ENCODE data around the gene MLLT11. TPM values are rescaled to one million over a fixed set of nuclear protein-coding genes. Genes with fewer than 3 reads are reported as not detected.
"Not testable (repeated sequence)": the region's sequence is repeated elsewhere in the genome, so short reads cannot be mapped to it uniquely, and the experiment has no call there.

The MLLT11 gene
- total and polyA plus RNA-seq, 8 donors = 1.7 to 23.0 (median 21.5) TPM

DNA sequence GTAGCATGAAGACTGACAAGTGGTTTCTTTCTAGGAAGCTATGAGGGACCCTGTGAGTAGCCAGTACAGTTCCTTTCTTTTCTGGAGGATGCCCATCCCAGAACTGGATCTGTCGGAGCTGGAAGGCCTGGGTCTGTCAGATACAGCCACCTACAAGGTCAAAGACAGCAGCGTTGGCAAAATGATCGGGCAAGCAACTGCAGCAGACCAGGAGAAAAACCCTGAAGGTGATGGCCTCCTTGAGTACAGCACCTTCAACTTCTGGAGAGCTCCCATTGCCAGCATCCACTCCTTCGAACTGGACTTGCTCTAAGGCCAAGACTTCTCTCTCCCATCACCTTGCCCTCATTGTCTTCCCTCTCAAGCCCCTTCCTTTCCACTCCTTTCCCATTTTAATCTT is 7.0 kb downstream of the MLLT11 start:
- no peaks in the 10 kb centered on the region for H3K36me3 ChIP-seq
- DNase-seq = no peak
- TF ChIP-seq, protein P1, sequence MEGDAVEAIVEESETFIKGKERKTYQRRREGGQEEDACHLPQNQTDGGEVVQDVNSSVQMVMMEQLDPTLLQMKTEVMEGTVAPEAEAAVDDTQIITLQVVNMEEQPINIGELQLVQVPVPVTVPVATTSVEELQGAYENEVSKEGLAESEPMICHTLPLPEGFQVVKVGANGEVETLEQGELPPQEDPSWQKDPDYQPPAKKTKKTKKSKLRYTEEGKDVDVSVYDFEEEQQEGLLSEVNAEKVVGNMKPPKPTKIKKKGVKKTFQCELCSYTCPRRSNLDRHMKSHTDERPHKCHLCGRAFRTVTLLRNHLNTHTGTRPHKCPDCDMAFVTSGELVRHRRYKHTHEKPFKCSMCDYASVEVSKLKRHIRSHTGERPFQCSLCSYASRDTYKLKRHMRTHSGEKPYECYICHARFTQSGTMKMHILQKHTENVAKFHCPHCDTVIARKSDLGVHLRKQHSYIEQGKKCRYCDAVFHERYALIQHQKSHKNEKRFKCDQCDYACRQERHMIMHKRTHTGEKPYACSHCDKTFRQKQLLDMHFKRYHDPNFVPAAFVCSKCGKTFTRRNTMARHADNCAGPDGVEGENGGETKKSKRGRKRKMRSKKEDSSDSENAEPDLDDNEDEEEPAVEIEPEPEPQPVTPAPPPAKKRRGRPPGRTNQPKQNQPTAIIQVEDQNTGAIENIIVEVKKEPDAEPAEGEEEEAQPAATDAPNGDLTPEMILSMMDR (IDR thresholded peaks at IDR 0.05) = no peak
- no peak overlapping the region for H3K4me3 ChIP-seq
- H3K27ac ChIP-seq = no peak overlapping the region
- intact Hi-C loops (cut with DNase I) = no loop called here
- H3K4me1 ChIP-seq = peaks cover 9 to 18% of the 10 kb centered on the region in 2 donors
- H3K9me3 ChIP-seq = no peaks in the 10 kb centered on the region
- H3K27me3 ChIP-seq = no peaks in the 10 kb centered on the region
- ATAC-seq = no peak

DNA sequence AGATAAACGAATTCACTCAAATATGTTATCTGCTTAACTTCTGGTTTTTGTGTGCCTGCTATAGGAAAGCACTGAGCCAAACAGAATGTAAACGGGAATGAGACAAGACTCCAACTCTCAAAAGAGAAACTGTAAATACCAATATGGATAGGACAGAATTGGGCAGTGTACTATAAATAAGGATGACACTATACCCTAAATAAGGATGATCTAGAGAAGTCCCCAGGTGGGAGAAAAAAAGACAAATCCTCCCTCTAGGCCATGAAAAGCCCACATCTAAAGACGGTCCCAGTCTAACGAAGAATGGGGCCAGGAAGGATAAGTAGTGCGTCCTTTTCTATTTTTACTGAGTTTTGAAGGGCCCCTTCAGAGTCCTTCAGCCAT is 8.9 kb downstream of the MLLT11 start:
- H3K4me3 ChIP-seq = peak overlapping the region in 1 of 2 donors; percentile 89
- H3K27me3 ChIP-seq = no peaks in the 10 kb centered on the region
- intact Hi-C loops (cut with DNase I) = no loop called here
- TF ChIP-seq, protein P1 (IDR thresholded peaks at IDR 0.05) = no peak
- peak overlapping the region in 1 of 2 donors; percentile 98 for H3K27ac ChIP-seq
- H3K4me1 ChIP-seq = peaks cover 9 to 20% of the 10 kb centered on the region in 2 donors
- DNase-seq (no peak), ATAC-seq (no peak)
- no peaks in the 10 kb centered on the region for H3K9me3 ChIP-seq
- H3K36me3 ChIP-seq = no peaks in the 10 kb centered on the region

DNA sequence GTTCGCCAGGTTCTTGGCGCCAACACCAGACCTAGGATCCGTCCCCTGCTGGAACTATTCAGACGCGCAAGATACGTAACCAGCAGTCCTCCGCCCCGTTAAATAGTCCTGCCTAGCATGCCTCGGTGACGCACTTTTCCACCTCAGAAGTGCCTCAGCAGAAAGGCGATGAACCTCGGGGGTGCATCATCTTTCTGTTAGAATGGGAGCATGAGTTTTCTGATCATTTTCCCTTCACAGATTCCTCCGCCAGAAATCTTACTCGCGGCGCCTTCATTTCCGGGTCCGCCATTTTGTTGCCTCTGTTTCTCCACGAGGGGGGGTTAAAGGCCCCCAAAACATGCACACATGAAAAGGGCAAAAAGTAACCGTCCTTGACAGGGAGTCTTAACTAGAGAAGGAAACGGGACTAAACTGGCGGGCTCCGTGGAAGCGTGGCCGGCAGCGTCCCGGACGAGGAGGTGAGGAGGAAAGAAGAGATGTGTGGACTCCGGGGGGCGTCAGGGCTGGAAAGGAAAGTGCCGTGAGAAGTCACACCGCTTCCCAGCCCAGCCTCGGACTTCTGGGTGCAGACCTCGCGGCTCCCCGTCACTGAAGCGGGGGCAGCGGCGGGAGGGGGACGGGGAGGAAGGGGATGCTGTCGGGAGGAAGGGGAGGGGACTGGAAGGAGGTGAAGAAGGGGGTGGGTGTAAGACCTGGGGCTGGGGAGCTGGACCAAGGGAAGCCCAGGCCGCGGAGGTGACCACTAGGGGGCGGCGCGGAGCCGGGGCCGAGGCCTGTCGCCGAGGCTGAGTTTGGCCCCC is 10.5 kb downstream of the MLLT11 start, which contains the start of gene GABPB2:
GABPB2 (plus strand) TSS at position 288 of the 803 bp plus-strand sequence. CDS start 17,429 bp downstream, outside the sequence.
- TF ChIP-seq, protein P1 (IDR thresholded peaks at IDR 0.05) = peak; percentile 87 to 98
- Histone ChIP-seq H3K27me3 (no peaks in the 10 kb centered on the region), H3K9me3 (no peaks in the 10 kb centered on the region), H3K4me1 (peaks cover 9 to 20% of the 10 kb centered on the region in 2 donors), H3K4me3 (peak within 1 kb of the TSS; percentile 64 to 89), H3K27ac (peak within 1 kb of the TSS; percentile 98 to 100), H3K36me3 (no peaks in the 10 kb centered on the region)
- intact Hi-C loops (cut with DNase I) = no loop called here
- peak; percentile 93 to 97 (median 96) for DNase-seq
- peak; percentile 96 for ATAC-seq

DNA sequence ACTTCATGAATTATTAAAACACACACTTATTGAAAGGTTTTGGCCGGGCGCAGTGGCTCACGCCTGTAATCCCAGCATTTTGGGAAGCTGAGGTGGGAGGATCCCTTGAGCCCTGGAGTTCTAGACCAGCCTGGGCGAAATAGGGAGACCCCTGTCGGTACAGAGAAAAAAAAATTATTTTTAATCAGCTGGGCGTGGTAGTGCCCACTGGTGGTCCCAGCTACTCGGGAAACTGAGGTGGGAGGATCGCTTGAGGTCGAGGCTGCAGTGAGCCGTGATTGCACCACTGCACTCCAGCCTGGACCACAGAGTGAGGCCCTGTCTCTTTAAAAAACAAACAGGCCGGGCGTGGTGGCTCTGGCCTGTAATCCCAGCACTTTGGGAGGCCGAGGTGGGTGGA is 12.0 kb downstream of the MLLT11 start:
- Histone ChIP-seq H3K9me3 (no peaks in the 10 kb centered on the region), H3K27ac (no peak overlapping the region), H3K4me1 (peaks cover 9 to 20% of the 10 kb centered on the region in 2 donors), H3K36me3 (no peaks in the 10 kb centered on the region), H3K27me3 (no peaks in the 10 kb centered on the region), H3K4me3 (no peak overlapping the region)
- ATAC-seq (no peak), DNase-seq (no peak)
- intact Hi-C loops (cut with DNase I) = no loop called here
- TF ChIP-seq, protein P1 (IDR thresholded peaks at IDR 0.05) = no peak

DNA sequence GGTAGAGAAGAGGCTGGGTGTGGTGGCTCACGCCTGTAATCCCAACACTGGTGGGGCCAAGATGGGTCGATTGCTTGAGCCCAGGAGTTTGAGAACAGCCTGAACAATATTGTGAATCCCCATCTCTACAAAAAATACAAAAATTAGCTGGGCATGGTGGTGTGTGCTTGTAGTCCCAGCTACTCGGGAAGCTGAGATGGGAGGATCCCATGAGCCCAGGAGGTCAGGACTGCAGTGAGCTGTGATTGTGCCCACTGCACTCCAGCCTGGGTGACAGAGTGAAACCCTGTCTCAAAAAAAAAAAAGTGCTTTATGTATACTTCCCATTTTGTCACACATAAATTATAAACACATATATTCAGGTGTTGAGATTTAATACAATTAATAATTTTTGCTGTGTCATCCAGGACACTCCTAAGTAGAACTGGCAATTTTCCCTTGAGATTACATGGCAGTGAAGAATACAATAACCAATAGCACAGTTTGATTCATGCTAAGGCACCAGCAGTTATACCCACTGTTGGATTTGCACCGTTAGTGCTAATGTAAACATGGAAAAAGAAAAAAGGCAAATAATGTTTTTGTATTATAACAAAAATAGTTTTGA is 25.9 kb downstream of the MLLT11 start:
- no peak for ATAC-seq
- Histone ChIP-seq H3K27ac (no peak overlapping the region), H3K4me3 (no peak overlapping the region), H3K4me1 (no peaks in the 10 kb centered on the region), H3K36me3 (no peaks in the 10 kb centered on the region), H3K9me3 (no peaks in the 10 kb centered on the region), H3K27me3 (no peaks in the 10 kb centered on the region)
- DNase-seq = no peak
- intact Hi-C loops (cut with DNase I) = no loop called here
- TF ChIP-seq, protein P1 (IDR thresholded peaks at IDR 0.05) = no peak

DNA sequence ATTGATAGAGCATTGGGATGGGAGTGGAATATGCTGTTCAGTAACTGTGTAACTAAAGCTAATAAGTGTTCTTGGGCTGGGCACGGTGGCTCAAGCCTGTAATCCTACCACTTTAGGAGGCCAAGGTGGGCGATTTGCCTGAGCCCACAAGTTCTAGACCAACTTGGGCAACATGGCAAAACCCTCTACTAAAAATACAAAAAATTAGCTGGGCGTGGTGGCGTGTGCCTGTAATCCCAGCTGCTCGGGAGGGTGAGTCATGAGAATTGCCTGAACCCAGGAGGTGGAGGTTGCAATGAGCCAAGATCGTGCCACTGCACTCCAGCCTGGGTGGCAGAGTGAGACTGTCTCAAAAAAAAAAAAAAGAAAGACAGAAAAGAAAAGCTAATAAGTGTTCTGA is 37.2 kb downstream of the MLLT11 start:
- H3K27me3 ChIP-seq; H3K9me3 ChIP-seq; H3K4me3 ChIP-seq; H3K27ac ChIP-seq; intact Hi-C loops (cut with DNase I); DNase-seq; H3K36me3 ChIP-seq; ATAC-seq; H3K4me1 ChIP-seq: not testable (repeated sequence)

Data from left lung (tissue), 10 donors.